Naive thymus-derived CD4-positive, alpha-beta T cell (primary cell): ENCODE data around the gene VPS26A. TPM values are rescaled to one million over a fixed set of nuclear protein-coding genes. Genes with fewer than 3 reads are reported as not detected.

Experiments used
- ATAC-seq: fragments of 150-1000 bp; cut with Tn5 transposase; 2 replicates; pipeline ENCODE4 v1.10.0; 2021; ENCODE audit warnings: mild to moderate bottlenecking, moderate library complexity
- CTCF ChIA-PET: fragments of 350-600 bp; sonication (Branson Sonifier 250); formaldehyde crosslinking; loops from one replicate; lab custom pipeline; 2021; ENCODE audit warnings: antibody characterized with exemption; lab: Charles Lee
- POLR2A ChIA-PET: fragments of 350-600 bp; sonication (Branson Sonifier 250); formaldehyde crosslinking; loops from one replicate; lab custom pipeline; 2021; ENCODE audit warnings: antibody characterized with exemption, inconsistent platforms; lab: Charles Lee
- DNase-seq, 9 donors: peaks; one replicate each; pipeline versions ENCODE4 v3.0.0 to v3.0.0-alpha.2; 2020 to 2022; ENCODE audit warnings: mixed read lengths in 1 of 9
- H3K27ac ChIP-seq: one replicate; pipeline ENCODE4 v1.7.0; 2013; ENCODE audit warnings: mild to moderate bottlenecking, low read depth, low read length, moderate library complexity
- H3K27me3 ChIP-seq, 2 donors: one replicate each; pipeline ENCODE4 v1.7.0; 2013; ENCODE audit warnings: low read length in 2 of 2, mild to moderate bottlenecking in 2 of 2, moderate library complexity in 2 of 2; ENCODE audit not compliant: control insufficient read depth in 2 of 2, insufficient read depth in 2 of 2
- H3K36me3 ChIP-seq, 3 experiments: 1 replicate in 2 of 3; 2 replicates in 1 of 3; pipeline ENCODE4 v1.7.0; 2013; ENCODE audit warnings: low read length in 3 of 3, mild to moderate bottlenecking in 3 of 3, moderate library complexity in 1 of 3; ENCODE audit not compliant: insufficient read depth in 3 of 3, control insufficient read depth in 2 of 3
- H3K4me1 ChIP-seq, 2 donors: one replicate each; pipeline ENCODE4 v1.7.0; 2013; ENCODE audit warnings: low read length in 2 of 2, mild to moderate bottlenecking in 2 of 2, moderate library complexity in 1 of 2; ENCODE audit not compliant: control insufficient read depth in 2 of 2, insufficient read depth in 2 of 2
- H3K4me3 ChIP-seq: 2 replicates; pipeline ENCODE4 v1.7.0; 2013; ENCODE audit warnings: mild to moderate bottlenecking, low read length
- H3K9me3 ChIP-seq, 3 experiments: 1 replicate in 2 of 3; 2 replicates in 1 of 3; pipeline ENCODE4 v1.7.0; 2013; ENCODE audit warnings: low read length in 3 of 3; ENCODE audit not compliant: control insufficient read depth in 2 of 3
- H3K27ac Mint-ChIP-seq, 9 donors: one replicate each; pipeline ENCODE4 v1.8.0; 2020 to 2022; ENCODE audit warnings: mixed read lengths in 9 of 9, mild to moderate bottlenecking in 8 of 9, moderate library complexity in 5 of 9, inconsistent platforms in 2 of 9
- H3K27me3 Mint-ChIP-seq, 5 donors: one replicate each; pipeline ENCODE4 v1.8.0; 2021 to 2022; ENCODE audit warnings: mixed read lengths in 5 of 5, mild to moderate bottlenecking in 1 of 5
- H3K36me3 Mint-ChIP-seq, 5 donors: one replicate each; pipeline ENCODE4 v1.8.0; 2020 to 2022; ENCODE audit warnings: mixed read lengths in 5 of 5, mild to moderate bottlenecking in 3 of 5, inconsistent platforms in 1 of 5
- H3K4me1 Mint-ChIP-seq, 7 donors: one replicate each; pipeline ENCODE4 v1.8.0; 2020 to 2022; ENCODE audit warnings: mixed read lengths in 7 of 7, mild to moderate bottlenecking in 3 of 7, inconsistent platforms in 1 of 7
- H3K4me3 Mint-ChIP-seq, 10 donors: one replicate each; pipeline ENCODE4 v1.8.0; 2020 to 2022; ENCODE audit warnings: mild to moderate bottlenecking in 10 of 10, mixed read lengths in 10 of 10, moderate library complexity in 6 of 10, inconsistent platforms in 2 of 10
- H3K9me3 Mint-ChIP-seq, 11 donors: one replicate each; pipeline ENCODE4 v1.8.0; 2020 to 2022; ENCODE audit warnings: mixed read lengths in 11 of 11, mild to moderate bottlenecking in 4 of 11, inconsistent platforms in 1 of 11, moderate library complexity in 1 of 11
- intact Hi-C, 2 donors: fragments of 100-400 bp; cut with micrococcal nuclease; formaldehyde crosslinking; loops; one replicate each; pipeline ENCODE4 v1.15.1; 2023
- polyA plus RNA-seq, 2 donors: library from polyadenylated mRNA; unstranded; fragments of 300-500 nt; fragmentation: Illumina TruSeq; gene quantifications; one replicate each; pipeline ENCODE4 v1.2.3, GENCODE V29; 2021
- total RNA-seq, 6 experiments: library from RNA in 5 of 6; stranded (reverse) in 5 of 6; gene quantifications; 1 replicate in 5 of 6; 2 replicates in 1 of 6; pipeline ENCODE4 v1.2.3 and lab custom pipeline; 2021 to 2026

The VPS26A gene
- total and polyA plus RNA-seq, 7 experiments from 2014 or later, result 25.5 to 35.0 (median 29.1) TPM

DNA sequence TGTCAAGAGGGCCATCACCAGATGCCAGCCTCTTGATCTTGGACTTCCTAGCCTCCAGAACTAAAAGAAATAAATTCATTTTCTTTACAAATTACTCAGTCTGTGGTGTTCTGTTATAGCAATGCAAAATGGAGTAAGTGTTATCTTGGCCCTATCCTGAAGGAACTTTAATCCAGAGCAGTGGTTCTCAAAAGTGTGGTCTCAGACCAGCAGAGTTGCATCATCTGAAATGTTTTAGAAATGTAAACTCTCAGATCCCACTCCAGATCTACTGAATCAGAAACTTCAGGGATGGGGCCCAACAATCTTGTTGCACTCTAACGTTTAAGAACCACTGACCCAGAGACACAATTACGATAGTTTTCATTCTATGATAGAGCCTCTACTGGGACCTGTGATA is 52.8 kb downstream of the VPS26A start:
- H3K27ac Mint-ChIP-seq, result peak overlapping the region in 5 of 9 donors; percentile 0 to 41 (median 6)
- H3K4me1 Mint-ChIP-seq, result peaks cover 11 to 32% (median 23%) of the 10 kb centered on the region in 7 donors
- CTCF ChIA-PET, result no interaction called here
- no peak overlapping the region for H3K4me3 Mint-ChIP-seq
- no peak for ATAC-seq
- Histone ChIP-seq H3K27ac (no peak overlapping the region), H3K27me3 (no peaks in the 10 kb centered on the region), H3K36me3 (peaks cover 0 to 7% (median 0%) of the 10 kb centered on the region in 3 experiments), H3K4me3 (no peak overlapping the region), H3K4me1 (peaks cover 9 to 15% of the 10 kb centered on the region in 2 donors), H3K9me3 (no peaks in the 10 kb centered on the region)
- peaks cover 0 to 3% (median 0%) of the 10 kb centered on the region in 11 donors for H3K9me3 Mint-ChIP-seq
- no peaks in the 10 kb centered on the region for H3K36me3 Mint-ChIP-seq
- POLR2A ChIA-PET, result no interaction called here
- no peaks in the 10 kb centered on the region for H3K27me3 Mint-ChIP-seq
- DNase-seq, result no peak
- intact Hi-C loops, result no loop called here

DNA sequence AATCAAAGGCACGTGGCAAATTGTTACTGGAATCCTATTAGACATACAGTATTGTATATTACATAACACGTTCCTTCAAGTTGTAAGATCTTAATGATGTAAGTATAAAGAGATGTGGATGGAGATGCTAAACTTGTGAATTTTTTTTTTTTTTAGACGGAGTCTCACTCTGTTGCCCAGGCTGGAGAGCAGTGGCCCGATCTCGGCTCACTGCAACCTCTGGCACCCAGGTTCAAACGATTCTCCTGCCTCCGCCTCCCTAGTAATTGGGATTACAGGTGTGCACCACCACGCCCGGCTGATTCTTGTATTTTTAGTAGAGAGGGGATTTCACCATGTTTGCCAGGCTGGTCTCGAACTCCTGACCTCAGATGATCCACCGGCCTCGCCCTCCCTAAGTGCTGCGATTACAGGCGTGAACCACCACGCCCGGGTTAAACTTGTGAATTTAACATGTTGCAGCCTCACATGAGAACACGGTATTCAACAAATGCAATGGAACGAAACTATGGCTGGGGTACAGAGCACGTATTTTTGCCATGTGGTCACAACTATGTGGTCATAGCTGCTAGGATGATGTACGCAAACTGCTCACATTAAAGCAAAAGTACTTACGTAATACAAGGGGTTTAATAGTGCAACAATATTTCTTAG is 55.2 kb downstream of the VPS26A start:
- DNase-seq (peak in 2 of 9 donors; percentile 12 to 90), ATAC-seq (peak; percentile 79)
- H3K4me1 ChIP-seq, result peaks cover 12 to 15% of the 10 kb centered on the region in 2 donors
- H3K9me3 ChIP-seq, result no peaks in the 10 kb centered on the region
- H3K4me3 Mint-ChIP-seq, result peak overlapping the region; percentile 85 to 98 (median 96)
- peaks cover 21 to 48% (median 37%) of the 10 kb centered on the region in 7 donors for H3K4me1 Mint-ChIP-seq
- peak overlapping the region; percentile 83 for H3K4me3 ChIP-seq
- H3K36me3 Mint-ChIP-seq, result peaks cover 0 to 10% (median 5%) of the 10 kb centered on the region in 5 donors
- intact Hi-C loops, result loop anchor here (1.0 to 2.0 kb wide), 3 partner anchors 50 to 222 kb away; partner anchors contain the start of genes DDX21 (in 1 of the 2) and VPS26A (in 1 of the 2)
- peak overlapping the region; percentile 98 to 100 (median 99) for H3K27ac Mint-ChIP-seq
- H3K27me3 ChIP-seq, result no peaks in the 10 kb centered on the region
- ChIA-PET CTCF (no interaction called here), POLR2A (interaction anchor here (0.6 to 1.2 kb wide), 4 partner anchors 13 to 57 kb away, joined by 3 read pairs; no protein-coding TSS in a partner anchor)
- H3K9me3 Mint-ChIP-seq, result peaks cover 0 to 3% (median 0%) of the 10 kb centered on the region in 11 donors
- H3K27ac ChIP-seq, result peak overlapping the region; percentile 95
- peaks cover 0 to 14% (median 6%) of the 10 kb centered on the region in 3 experiments for H3K36me3 ChIP-seq
- no peaks in the 10 kb centered on the region for H3K27me3 Mint-ChIP-seq

DNA sequence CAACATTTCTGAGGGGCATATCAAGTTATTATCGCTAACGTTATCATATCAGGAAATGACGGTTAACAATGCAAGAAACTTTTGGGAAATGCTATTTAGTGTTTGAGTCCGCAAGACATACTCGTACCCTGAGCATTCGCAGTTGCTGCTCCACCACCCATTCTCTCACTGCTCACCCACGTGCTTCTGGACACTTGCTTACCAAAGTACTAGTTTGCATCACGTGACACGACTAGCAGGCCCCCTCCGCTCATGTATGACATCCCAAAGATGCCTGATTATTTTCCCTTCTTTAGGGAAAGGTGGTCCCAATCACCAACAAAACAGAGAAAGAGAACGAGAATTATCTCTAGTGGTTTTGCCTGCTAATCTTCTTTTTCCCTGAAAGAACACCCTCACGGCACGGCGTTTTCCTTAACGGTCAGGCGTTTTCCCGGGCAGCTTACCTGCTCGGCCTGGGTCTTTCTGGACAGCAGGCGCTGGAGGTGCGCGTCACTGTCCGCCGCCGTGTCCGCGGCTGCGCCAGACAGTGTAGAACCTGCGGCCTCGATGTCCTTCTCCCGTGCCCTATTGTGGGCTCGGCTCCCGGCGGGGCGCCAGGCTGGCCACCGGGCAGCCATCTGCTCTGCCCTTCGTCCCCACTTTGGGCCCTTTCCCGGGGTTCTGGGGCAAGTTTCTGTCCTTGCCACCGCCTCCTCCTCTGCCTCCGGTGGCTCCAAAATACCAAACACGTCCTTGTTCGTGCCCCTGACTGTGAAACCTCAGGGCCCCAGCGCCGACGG is 56.0 kb downstream of the VPS26A start, which contains the start of gene SUPV3L1:
Gene SUPV3L1, plus strand, starts transcription at position 492 of the 782 bp plus-strand sequence. Its CDS starts 58 bp downstream, at position 550.
- H3K9me3 ChIP-seq, result no peaks in the 10 kb centered on the region
- Mint-ChIP-seq H3K4me1 (peaks cover 22 to 55% (median 38%) of the 10 kb centered on the region in 7 donors), H3K27ac (peak within 1 kb of the TSS; percentile 98 to 100 (median 99)), H3K36me3 (peaks cover 0 to 10% (median 5%) of the 10 kb centered on the region in 5 donors), H3K27me3 (no peaks in the 10 kb centered on the region), H3K4me3 (peak within 1 kb of the TSS; percentile 85 to 98 (median 96)), H3K9me3 (peaks cover 0 to 3% (median 0%) of the 10 kb centered on the region in 11 donors)
- ChIA-PET POLR2A (interaction anchor here (0.6 to 1.2 kb wide), 7 partner anchors 11 to 192 kb away, joined by 3 to 4 read pairs (median 3); no protein-coding TSS in a partner anchor), CTCF (interaction anchor here (0.6 kb wide), 1 partner anchor 58 kb away, joined by 6 read pairs; no protein-coding TSS in a partner anchor)
- intact Hi-C loops, result loop anchor here (1.0 to 5.0 kb wide), 14 partner anchors 22 to 653 kb away; partner anchors contain the start of genes SLC25A16 (in 2 of the 2), VPS26A (in 2 of the 2), DDX21 (in 1 of the 2) and DDX50 (in 1 of the 2)
- DNase-seq (peak; percentile 72 to 91 (median 87)), ATAC-seq (peak; percentile 87)
- H3K4me3 ChIP-seq, result peak within 1 kb of the TSS; percentile 83
- H3K36me3 ChIP-seq, result peaks cover 0 to 20% (median 6%) of the 10 kb centered on the region in 3 experiments
- H3K4me1 ChIP-seq, result peaks cover 12 to 15% of the 10 kb centered on the region in 2 donors
- H3K27me3 ChIP-seq, result no peaks in the 10 kb centered on the region
- H3K27ac ChIP-seq, result peak within 1 kb of the TSS; percentile 95

DNA sequence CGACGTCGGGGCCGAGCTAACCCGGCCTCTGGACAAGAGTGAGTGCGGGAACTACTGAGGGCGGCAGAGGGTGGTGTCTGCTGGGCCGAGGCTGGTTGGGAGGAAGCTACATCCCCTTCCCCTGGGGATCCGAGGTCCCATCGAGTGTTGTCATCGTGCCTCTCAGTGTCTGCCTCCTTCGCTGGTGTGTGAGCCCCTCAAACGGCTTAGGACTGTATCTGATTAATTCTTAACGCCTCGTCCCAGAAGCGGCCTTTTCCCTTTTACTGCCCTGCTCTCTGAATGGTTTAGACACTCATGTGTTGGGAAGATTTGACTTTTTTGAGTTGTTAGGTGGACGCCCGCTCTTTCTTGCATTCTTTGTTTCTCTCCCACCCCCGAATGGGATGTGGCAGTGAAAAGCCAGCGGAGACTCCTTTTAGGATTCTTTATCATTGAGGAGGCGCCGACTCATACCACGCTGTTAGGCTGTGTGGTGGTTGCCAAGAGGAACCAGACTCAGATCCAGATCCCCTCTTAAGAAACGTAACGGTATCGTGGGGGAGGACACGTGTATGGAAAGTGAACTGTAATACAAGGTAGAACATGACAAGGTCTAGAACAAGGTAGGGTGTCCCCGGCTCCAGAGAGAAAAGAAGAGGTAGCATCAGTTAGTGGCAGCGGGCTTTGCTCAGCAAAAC is 56.7 kb downstream of the VPS26A start:
- Mint-ChIP-seq H3K27ac (peak overlapping the region; percentile 98 to 100 (median 99)), H3K4me3 (peak overlapping the region; percentile 85 to 98 (median 96)), H3K36me3 (peaks cover 0 to 10% (median 5%) of the 10 kb centered on the region in 5 donors), H3K4me1 (peaks cover 23 to 59% (median 43%) of the 10 kb centered on the region in 7 donors), H3K9me3 (peaks cover 0 to 3% (median 0%) of the 10 kb centered on the region in 11 donors), H3K27me3 (no peaks in the 10 kb centered on the region)
- H3K4me1 ChIP-seq, result peaks cover 12 to 15% of the 10 kb centered on the region in 2 donors
- DNase-seq (peak in 4 of 9 donors; percentile 3 to 76 (median 10)), ATAC-seq (no peak)
- POLR2A ChIA-PET, result interaction anchor here (0.6 to 1.1 kb wide), 4 partner anchors 11 to 193 kb away, joined by 3 to 4 read pairs (median 3); no protein-coding TSS in a partner anchor
- CTCF ChIA-PET, result interaction anchor here (0.6 kb wide), 1 partner anchor 59 kb away, joined by 6 read pairs; no protein-coding TSS in a partner anchor
- peak overlapping the region; percentile 83 for H3K4me3 ChIP-seq
- H3K36me3 ChIP-seq, result peaks cover 0 to 21% (median 6%) of the 10 kb centered on the region in 3 experiments
- no peaks in the 10 kb centered on the region for H3K9me3 ChIP-seq
- no peaks in the 10 kb centered on the region for H3K27me3 ChIP-seq
- intact Hi-C loops, result loop anchor here (1.0 to 5.0 kb wide), 12 partner anchors 22 to 653 kb away; partner anchors contain the start of genes SLC25A16 (in 2 of the 2), DDX50 (in 1 of the 2), KIFBP (in 1 of the 2) and VPS26A (in 1 of the 2)
- H3K27ac ChIP-seq, result peak overlapping the region; percentile 95

DNA sequence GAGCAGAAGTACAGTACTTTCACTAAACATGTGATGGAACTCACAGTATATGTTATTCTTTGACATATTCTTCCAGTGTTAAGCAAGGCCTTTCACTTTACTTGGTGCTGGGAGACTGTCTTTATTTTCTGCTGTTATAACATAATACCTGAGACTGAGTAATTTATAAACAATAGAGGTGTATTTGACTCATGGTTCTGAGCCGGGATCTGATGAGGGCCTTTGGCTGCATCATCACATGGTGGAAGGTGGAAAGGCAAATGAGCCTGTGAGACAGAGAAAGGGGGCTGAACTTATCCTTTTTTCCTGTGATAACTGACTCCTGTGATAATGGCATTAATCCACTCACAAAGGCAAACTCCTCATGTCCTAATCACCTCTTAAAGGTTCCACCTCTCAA is 57.5 kb downstream of the VPS26A start:
- Histone ChIP-seq H3K4me3 (peak overlapping the region; percentile 83), H3K36me3 (peaks cover 3 to 26% (median 6%) of the 10 kb centered on the region in 3 experiments), H3K4me1 (peaks cover 12 to 15% of the 10 kb centered on the region in 2 donors), H3K27me3 (no peaks in the 10 kb centered on the region), H3K9me3 (no peaks in the 10 kb centered on the region), H3K27ac (peak overlapping the region; percentile 95)
- Mint-ChIP-seq H3K4me1 (peaks cover 25 to 66% (median 47%) of the 10 kb centered on the region in 7 donors), H3K27ac (peak overlapping the region; percentile 98 to 100 (median 99)), H3K9me3 (peaks cover 0 to 3% (median 0%) of the 10 kb centered on the region in 11 donors), H3K27me3 (no peaks in the 10 kb centered on the region), H3K4me3 (peak overlapping the region; percentile 85 to 98 (median 96)), H3K36me3 (peaks cover 0 to 16% (median 5%) of the 10 kb centered on the region in 5 donors)
- ChIA-PET CTCF (no interaction called here), POLR2A (interaction anchor here (1.4 kb wide), 1 partner anchor 57 kb away, joined by 5 read pairs; no protein-coding TSS in a partner anchor)
- intact Hi-C loops, result loop anchor here (2.0 to 5.0 kb wide), 4 partner anchors 41 to 279 kb away; partner anchors contain the start of gene DDX50 (in 1 of the 2)
- DNase-seq, result no peak
- no peak for ATAC-seq
